Activated CD8-positive, alpha-beta T cell treated with anti-CD3 and anti-CD28 coated beads for 36 hours (primary cell): Measurements from ENCODE around the gene PA2G4. TPM values are rescaled to one million over a fixed set of nuclear protein-coding genes. Genes with fewer than 3 reads are reported as not detected.
A peak's percentile ranks its signal among the peaks of the same experiment; 100 is the strongest.

Experiments
- ATAC-seq: fragments of 200-7000 bp; cut with Tn5 transposase; one replicate; pipeline ENCODE4 v1.10.0; 2021; ENCODE audit warnings: mild to moderate bottlenecking, moderate library complexity
- CTCF ChIA-PET: fragments of 350-600 bp; sonication (Branson Sonifier 250); formaldehyde crosslinking; loops from one replicate; lab custom pipeline; 2021; ENCODE audit warnings: antibody characterized with exemption; lab: Charles Lee
- POLR2A ChIA-PET: fragments of 350-600 bp; sonication (Branson Sonifier 250); formaldehyde crosslinking; loops from one replicate; lab custom pipeline; 2021; ENCODE audit warnings: antibody characterized with exemption; lab: Charles Lee
- DNase-seq: peaks from one replicate; pipeline ENCODE4 v3.0.0-alpha.2; 2020
- H3K27ac Mint-ChIP-seq: one replicate; pipeline ENCODE4 v1.8.0; 2021; ENCODE audit warnings: mild to moderate bottlenecking, mixed read lengths
- H3K27me3 Mint-ChIP-seq: one replicate; pipeline ENCODE4 v1.8.0; 2021; ENCODE audit warnings: mixed read lengths
- H3K36me3 Mint-ChIP-seq: one replicate; pipeline ENCODE4 v1.8.0; 2021; ENCODE audit warnings: low read depth, mixed read lengths
- H3K4me1 Mint-ChIP-seq: one replicate; pipeline ENCODE4 v1.8.0; 2021; ENCODE audit warnings: low read depth, mixed read lengths
- H3K4me3 Mint-ChIP-seq: one replicate; pipeline ENCODE4 v1.8.0; 2021; ENCODE audit warnings: mild to moderate bottlenecking, moderate library complexity, mixed read lengths
- H3K9me3 Mint-ChIP-seq: one replicate; pipeline ENCODE4 v1.8.0; 2021; ENCODE audit warnings: mixed read lengths
- intact Hi-C: fragments of 100-400 bp; cut with micrococcal nuclease; formaldehyde crosslinking; loops from one replicate; pipeline ENCODE4 v1.10.0; 2022
- total RNA-seq, 2 experiments: library from RNA; stranded (reverse); gene quantifications; one replicate each; pipeline ENCODE4 v1.2.3, GENCODE V29; 2021
- TF ChIP-seq, protein P1 (sequence below): fragments of 200-600 bp; IDR thresholded peaks from one replicate; pipeline ENCODE4 v1.8.0; 2022; ENCODE audit warnings: antibody characterized with exemption, mild to moderate bottlenecking

The PA2G4 gene
- total RNA-seq, 2 experiments from 2014 or later: 447 to 455 TPM

DNA sequence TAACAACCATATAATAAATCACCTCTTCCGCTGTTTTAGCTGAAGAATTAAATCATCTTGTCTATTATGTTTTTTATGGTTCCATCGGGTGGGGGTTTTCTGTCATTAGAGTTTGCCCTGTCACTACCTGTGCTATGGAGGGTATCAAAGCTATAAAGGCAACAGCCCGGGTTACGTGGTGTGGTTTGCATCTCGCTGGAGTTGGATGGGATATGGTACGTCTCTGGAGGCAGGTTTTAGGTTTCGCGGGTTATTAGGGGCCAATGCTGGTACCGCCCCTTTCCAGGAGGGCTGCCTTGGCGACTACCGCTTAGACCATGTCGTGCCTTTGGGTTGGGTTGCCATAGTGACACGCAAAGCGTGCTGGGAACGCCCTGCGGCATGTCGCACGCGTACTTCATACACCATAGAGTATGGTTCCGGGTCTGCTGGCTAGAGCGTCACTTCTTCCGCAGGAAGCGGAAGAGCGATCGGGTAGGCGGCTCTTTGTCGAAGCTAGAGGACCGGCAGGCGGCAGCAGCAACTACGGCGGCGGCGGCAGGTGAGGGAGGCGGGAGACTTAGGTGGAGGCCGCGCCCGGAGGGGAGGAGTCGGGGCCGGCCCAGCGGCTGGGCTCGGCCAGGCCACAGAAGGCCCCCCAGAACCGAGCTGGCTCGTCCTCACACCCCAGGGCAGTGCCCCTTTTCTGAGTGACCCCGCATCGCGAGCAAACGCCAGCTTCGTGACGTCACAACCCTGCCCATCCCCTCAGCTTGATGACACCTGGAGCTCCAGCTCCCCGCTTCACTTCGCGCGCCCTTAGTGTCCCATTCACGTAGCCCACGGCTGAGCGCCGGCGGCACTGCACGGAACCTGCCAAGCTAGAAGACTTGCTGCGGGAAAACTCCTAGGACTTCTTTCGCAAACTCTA is 13.7 kb downstream of the PA2G4 start, which contains the start of gene ZC3H10:
Gene ZC3H10, plus strand, starts transcription at position 489 of the 910 bp plus-strand sequence. CDS start 2,297 bp downstream, outside the sequence.
- intact Hi-C loops: loop anchor here (2.0 to 5.0 kb wide), 4 partner anchors 34 to 105 kb away; partner anchors contain the start of genes MYL6B, RPS26 and SMARCC2
- ATAC-seq: peak; percentile 86
- H3K27ac Mint-ChIP-seq: peak within 1 kb of the TSS; percentile 100
- peak within 1 kb of the TSS; percentile 89 for H3K4me3 Mint-ChIP-seq
- peak; percentile 99 for DNase-seq
- peaks cover 47% of the 10 kb centered on the region for H3K36me3 Mint-ChIP-seq
- H3K9me3 Mint-ChIP-seq: no peaks in the 10 kb centered on the region
- H3K27me3 Mint-ChIP-seq: no peaks in the 10 kb centered on the region
- ChIA-PET POLR2A (interaction anchor here (0.6 to 5.9 kb wide), 34 partner anchors 10 to 1838 kb away, joined by 3 to 162 read pairs (median 5); partner anchors contain the start of genes ANKRD52, BAZ2A, CBX5 and CD63), CTCF (interaction anchor here (0.7 to 5.3 kb wide), 30 partner anchors 10 to 473 kb away, joined by 3 to 91 read pairs (median 6); partner anchors contain the start of genes ANKRD52, COQ10A, ESYT1 and MYL6)
- peaks cover 23% of the 10 kb centered on the region for H3K4me1 Mint-ChIP-seq
- TF ChIP-seq, protein P1, sequence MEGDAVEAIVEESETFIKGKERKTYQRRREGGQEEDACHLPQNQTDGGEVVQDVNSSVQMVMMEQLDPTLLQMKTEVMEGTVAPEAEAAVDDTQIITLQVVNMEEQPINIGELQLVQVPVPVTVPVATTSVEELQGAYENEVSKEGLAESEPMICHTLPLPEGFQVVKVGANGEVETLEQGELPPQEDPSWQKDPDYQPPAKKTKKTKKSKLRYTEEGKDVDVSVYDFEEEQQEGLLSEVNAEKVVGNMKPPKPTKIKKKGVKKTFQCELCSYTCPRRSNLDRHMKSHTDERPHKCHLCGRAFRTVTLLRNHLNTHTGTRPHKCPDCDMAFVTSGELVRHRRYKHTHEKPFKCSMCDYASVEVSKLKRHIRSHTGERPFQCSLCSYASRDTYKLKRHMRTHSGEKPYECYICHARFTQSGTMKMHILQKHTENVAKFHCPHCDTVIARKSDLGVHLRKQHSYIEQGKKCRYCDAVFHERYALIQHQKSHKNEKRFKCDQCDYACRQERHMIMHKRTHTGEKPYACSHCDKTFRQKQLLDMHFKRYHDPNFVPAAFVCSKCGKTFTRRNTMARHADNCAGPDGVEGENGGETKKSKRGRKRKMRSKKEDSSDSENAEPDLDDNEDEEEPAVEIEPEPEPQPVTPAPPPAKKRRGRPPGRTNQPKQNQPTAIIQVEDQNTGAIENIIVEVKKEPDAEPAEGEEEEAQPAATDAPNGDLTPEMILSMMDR: no peak

DNA sequence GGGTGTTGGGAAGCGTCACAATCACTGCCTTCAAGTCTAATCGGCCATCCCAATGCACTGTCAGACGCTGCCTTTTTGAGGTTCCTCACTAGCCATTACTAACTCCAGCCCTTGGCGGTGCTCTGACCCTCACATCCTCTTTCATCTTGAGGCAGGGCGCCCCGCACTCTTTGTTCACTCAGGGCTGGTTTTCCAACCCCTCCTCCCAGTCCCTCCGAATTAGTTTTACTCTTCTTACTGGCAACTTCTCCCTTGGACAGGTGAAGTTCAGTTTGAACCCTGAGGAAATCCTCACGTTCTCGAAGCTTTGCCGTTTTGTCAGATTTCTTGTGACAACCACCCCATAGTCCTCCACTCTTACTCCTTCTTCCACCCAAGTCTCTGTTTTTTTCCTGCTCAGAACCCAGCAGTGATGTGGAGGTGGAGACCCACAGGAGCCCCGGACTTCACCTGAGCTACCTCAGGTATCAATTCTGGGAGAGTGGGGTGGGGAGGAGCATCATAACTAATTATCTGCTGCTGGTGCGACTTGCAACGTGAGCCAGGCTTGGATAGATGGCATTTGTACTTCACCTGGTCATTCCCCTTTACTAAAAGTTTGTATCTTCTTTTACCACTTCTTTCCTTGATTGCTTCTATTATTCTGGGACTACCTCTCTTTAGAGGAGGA is 14.5 kb downstream of the PA2G4 start:
- ATAC-seq: peak; percentile 0
- POLR2A ChIA-PET: interaction anchor here (0.5 to 5.9 kb wide), 22 partner anchors 9 to 369 kb away, joined by 3 to 162 read pairs (median 8); partner anchors contain the start of genes ANKRD52, ERBB3, ESYT1 and GLS2
- intact Hi-C loops: loop anchor here (2.0 to 5.0 kb wide), 4 partner anchors 33 to 104 kb away; partner anchors contain the start of genes MYL6B, RPS26 and SMARCC2

DNA sequence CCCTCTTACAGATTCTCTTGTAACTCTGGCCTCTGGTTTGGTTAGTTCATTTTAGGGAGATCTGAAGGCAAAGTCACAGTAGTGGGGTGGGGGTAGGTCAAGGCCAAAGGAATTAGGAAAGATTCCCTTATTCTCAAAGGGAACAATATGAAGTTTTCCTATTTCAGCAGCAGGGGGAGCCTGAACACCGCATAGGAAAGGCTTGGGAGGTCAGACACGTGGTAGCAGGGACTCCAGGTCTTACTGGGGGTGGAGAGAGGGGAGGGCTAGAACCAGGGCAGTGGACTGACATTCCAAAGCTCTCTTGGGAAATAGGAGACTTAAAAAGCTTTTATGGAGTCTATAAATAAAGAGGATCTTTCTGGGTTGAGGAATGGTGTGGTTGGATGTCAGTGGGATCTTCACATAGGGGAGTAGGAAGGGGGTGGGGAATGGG is 15.0 kb downstream of the PA2G4 start:
- TF ChIP-seq, protein P1: peak; percentile 81
- Mint-ChIP-seq H3K36me3 (peaks cover 34% of the 10 kb centered on the region), H3K4me3 (peak overlapping the region; percentile 89), H3K27ac (peak overlapping the region; percentile 100), H3K4me1 (peaks cover 23% of the 10 kb centered on the region), H3K9me3 (no peaks in the 10 kb centered on the region), H3K27me3 (no peaks in the 10 kb centered on the region)
- ATAC-seq (no peak), DNase-seq (peak; percentile 64)
- ChIA-PET CTCF (interaction anchor here (0.5 to 5.3 kb wide), 28 partner anchors 9 to 395 kb away, joined by 3 to 91 read pairs (median 5); partner anchors contain the start of genes ANKRD52, COQ10A, ESYT1 and MYL6), POLR2A (interaction anchor here (0.5 to 5.9 kb wide), 15 partner anchors 9 to 369 kb away, joined by 3 to 162 read pairs (median 7); partner anchors contain the start of genes ANKRD52, ESYT1, GLS2 and MYL6)
- intact Hi-C loops: loop anchor here (2.0 to 5.0 kb wide), 4 partner anchors 33 to 103 kb away; partner anchors contain the start of genes MYL6B, RPS26 and SMARCC2

More for the DNA sequence above, 14.5 kb downstream of the PA2G4 start:
- peak overlapping the region; percentile 100 for H3K27ac Mint-ChIP-seq
- H3K36me3 Mint-ChIP-seq: peaks cover 39% of the 10 kb centered on the region
- peak overlapping the region; percentile 89 for H3K4me3 Mint-ChIP-seq
- H3K27me3 Mint-ChIP-seq: no peaks in the 10 kb centered on the region
- no peaks in the 10 kb centered on the region for H3K9me3 Mint-ChIP-seq
- TF ChIP-seq, protein P1: no peak
- no peak for DNase-seq
- H3K4me1 Mint-ChIP-seq: peaks cover 23% of the 10 kb centered on the region
- CTCF ChIA-PET: interaction anchor here (0.7 to 5.3 kb wide), 32 partner anchors 10 to 473 kb away, joined by 3 to 91 read pairs (median 5); partner anchors contain the start of genes ANKRD52, COQ10A, ESYT1 and MYL6

DNA sequence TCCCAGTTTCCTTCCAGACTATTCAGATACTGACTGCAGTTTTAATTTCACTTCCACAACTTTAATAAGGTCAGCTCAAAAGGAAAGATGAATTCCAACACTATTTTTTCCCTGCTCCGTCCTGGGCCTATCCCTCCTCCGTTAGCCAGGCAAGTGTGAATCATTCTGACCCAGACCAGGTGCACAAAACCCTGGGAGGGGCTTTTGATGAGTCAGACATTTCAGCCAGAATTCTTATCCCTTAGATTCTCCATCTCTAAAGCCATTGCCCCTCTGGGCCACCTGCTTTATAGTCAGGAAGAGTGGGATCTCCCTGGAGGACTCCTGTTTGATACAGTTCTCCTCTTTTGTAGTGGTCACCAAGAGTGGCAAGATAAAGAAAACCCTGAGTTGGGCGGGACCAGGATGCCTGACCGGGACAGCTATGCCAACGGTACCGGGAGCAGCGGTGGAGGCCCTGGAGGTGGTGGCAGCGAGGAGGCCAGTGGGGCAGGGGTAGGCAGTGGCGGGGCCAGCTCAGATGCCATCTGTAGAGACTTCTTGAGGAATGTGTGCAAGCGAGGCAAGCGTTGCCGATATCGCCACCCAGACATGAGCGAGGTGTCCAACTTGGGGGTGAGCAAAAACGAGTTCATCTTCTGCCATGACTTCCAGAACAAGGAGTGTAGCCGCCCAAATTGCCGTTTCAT is 15.9 kb downstream of the PA2G4 start:
- ChIA-PET POLR2A (interaction anchor here (1.1 to 5.9 kb wide), 8 partner anchors 8 to 368 kb away, joined by 4 to 162 read pairs (median 16); partner anchors contain the start of genes ESYT1, GLS2, MYL6 and MYL6B), CTCF (interaction anchor here (0.5 to 5.3 kb wide), 23 partner anchors 9 to 396 kb away, joined by 3 to 91 read pairs (median 4); partner anchors contain the start of genes ANKRD52, ESYT1, MYL6 and MYL6B)
- H3K27me3 Mint-ChIP-seq: no peaks in the 10 kb centered on the region
- peaks cover 22% of the 10 kb centered on the region for H3K4me1 Mint-ChIP-seq
- ATAC-seq (no peak), DNase-seq (no peak)
- TF ChIP-seq, protein P1: no peak
- no peak overlapping the region for H3K4me3 Mint-ChIP-seq
- peaks cover 31% of the 10 kb centered on the region for H3K36me3 Mint-ChIP-seq
- intact Hi-C loops: loop anchor here (10.0 kb wide), 1 partner anchor 134 kb away; the partner anchor contains the start of gene ANKRD52
- H3K27ac Mint-ChIP-seq: peak overlapping the region; percentile 100
- no peaks in the 10 kb centered on the region for H3K9me3 Mint-ChIP-seq
